RWPE1 (cell line): Measurements from ENCODE around the gene PRRG2.
A peak's percentile ranks its signal among the peaks of the same experiment; 100 is the strongest.

Experiments used
- CTCF ChIA-PET: fragments of 350-600 bp; sonication (Branson Sonifier 250); formaldehyde crosslinking; extraction: SDS; loops from one replicate; lab custom pipeline; 2021; lab: Yijun Ruan, JAX
- POLR2A ChIA-PET: fragments of 400-600 bp; formaldehyde crosslinking; extraction: SDS; loops from one replicate; lab custom pipeline; 2020; ENCODE audit warnings: antibody characterized with exemption; ENCODE audit not compliant: low non-redundant PET; lab: Yijun Ruan, JAX
- DNase-seq: peaks from one replicate; pipeline ENCODE4 v3.0.0; 2012; ENCODE audit warnings: low spot score
- H3K27ac ChIP-seq: fragments of 450-650 bp; 2 replicates; pipeline ENCODE4 v1.5.1; 2017
- TF ChIP-seq, protein P1 (sequence below): fragments of 450-650 bp; conservative IDR thresholded peaks from 2 replicates; pipeline ENCODE4 v1.5.1; 2017; ENCODE audit warnings: low read depth, mild to moderate bottlenecking

Gene PRRG2

DNA sequence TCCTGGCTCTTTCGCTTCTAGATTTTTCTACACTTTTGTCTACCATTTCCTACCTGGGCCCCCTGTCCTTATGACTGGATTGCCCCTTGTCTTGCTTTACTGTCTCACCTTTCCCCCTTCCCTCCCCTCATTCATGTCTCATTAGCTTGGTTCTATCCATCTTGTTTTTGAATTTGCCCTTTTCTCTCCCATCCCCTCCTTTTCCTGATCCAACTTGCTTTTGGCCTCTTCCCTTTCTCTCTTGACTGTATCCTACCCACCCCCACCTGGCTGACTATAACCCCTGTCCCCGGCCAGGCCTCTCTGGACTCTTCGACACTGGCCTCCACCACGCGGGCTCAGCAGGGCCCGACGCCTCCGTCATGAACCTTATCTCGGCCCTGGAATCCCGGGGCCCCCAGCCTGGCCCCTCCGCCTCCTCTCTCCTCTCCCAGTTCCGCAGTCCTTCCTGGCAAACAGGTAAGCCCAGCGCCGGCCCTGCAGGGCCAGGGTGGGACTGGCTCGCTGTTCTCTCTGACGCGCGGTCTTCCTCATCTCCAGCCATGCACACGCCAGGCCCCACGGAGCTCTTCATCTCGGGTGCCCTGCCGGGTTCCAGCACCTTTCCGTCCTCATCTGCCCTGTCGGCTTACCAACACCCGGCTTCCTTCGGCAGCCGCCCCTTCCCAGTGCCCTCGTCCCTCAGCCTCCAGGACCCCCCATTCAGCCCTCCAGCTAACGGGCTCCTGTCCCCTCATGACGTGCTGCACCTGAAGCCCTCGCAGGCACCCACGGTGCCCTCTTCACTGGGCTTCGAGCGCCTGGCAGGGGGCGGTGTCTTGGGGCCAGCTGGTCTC lies 13.3 kb downstream of the PRRG2 start:
- TF ChIP-seq, protein P1, sequence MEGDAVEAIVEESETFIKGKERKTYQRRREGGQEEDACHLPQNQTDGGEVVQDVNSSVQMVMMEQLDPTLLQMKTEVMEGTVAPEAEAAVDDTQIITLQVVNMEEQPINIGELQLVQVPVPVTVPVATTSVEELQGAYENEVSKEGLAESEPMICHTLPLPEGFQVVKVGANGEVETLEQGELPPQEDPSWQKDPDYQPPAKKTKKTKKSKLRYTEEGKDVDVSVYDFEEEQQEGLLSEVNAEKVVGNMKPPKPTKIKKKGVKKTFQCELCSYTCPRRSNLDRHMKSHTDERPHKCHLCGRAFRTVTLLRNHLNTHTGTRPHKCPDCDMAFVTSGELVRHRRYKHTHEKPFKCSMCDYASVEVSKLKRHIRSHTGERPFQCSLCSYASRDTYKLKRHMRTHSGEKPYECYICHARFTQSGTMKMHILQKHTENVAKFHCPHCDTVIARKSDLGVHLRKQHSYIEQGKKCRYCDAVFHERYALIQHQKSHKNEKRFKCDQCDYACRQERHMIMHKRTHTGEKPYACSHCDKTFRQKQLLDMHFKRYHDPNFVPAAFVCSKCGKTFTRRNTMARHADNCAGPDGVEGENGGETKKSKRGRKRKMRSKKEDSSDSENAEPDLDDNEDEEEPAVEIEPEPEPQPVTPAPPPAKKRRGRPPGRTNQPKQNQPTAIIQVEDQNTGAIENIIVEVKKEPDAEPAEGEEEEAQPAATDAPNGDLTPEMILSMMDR = no peak
- DNase-seq = no peak
- H3K27ac ChIP-seq = peak overlapping the region; percentile 49
- CTCF ChIA-PET = interaction anchor here (0.6 kb wide), 1 partner anchor 18 kb away, joined by 4 read pairs; no protein-coding TSS in a partner anchor
- POLR2A ChIA-PET = no interaction called here

DNA sequence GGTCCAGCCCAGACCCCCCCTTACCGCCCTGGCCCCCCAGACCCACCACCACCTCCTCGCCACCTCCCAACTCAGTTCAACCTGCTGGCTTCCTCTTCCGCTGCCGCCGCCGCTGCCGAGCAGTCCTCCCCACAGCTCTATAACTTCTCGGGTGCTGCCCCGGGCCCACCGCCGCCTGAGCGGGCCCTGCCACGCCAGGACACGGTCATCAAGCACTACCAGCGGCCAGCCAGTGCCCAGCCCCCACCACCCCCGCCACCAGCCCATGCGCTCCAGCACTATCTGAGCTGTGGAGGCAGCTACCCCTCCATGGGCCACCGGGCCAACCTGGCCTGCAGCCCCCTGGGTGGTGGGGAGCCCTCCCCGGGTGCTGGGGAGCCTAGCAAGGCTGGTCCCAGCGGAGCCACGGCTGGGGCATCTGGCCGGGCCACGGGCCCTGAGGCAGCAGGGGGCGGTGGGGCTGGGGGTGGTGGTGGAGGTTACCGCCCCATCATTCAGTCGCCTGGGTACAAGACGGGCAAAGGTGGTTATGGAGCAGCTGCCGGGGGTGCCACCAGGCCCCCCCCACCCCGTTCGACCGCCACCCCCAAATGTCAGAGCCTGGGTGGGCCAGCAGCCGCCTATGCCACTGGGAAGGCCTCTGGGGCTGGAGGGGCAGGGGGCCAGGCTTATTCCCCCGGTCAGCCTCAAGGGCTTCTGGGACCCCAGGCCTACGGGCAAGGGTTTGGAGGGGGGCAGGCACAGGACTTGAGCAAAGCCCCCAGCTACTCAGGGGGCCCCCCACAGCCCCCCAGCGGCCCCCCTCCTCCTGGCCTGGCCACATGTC lies 14.1 kb downstream of the PRRG2 start:
- peak overlapping the region; percentile 49; the same call in 1 of the 2 replicates for H3K27ac ChIP-seq
- CTCF ChIA-PET = no interaction called here
- TF ChIP-seq, protein P1 = no peak
- DNase-seq = no peak
- POLR2A ChIA-PET = interaction anchor here (0.5 kb wide), 1 partner anchor 17 kb away, joined by 5 read pairs; no protein-coding TSS in a partner anchor

DNA sequence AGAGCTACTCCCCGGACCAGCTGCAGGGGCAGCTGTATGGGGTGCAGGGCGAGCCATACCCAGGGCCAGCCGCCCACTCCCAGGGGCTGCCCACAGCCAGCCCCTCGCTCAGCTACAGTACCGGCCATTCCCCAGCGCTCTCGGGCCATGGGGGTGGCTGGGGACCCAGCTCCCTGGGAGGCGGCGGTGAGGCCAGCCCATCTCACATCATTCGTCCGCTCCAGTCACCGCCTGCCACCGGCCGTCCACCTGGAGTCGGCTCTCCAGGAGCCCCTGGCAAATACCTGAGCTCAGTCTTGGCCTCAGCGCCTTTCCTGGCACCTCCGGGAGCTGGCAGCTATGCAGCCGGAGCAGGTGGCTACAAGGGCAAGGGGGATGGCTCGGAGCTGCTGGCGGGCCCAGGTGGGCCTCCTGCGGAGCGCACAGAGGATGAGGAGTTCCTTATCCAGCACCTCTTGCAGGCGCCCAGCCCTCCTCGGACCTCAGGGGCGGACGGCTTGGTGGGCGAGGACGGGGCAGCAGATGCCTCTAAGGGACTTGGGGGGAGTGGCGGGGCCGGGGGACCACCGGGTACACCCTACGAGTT lies 14.8 kb downstream of the PRRG2 start:
- no peak overlapping the region for H3K27ac ChIP-seq
- no peak for DNase-seq
- ChIA-PET CTCF (no interaction called here), POLR2A (interaction anchor here (0.5 kb wide), 1 partner anchor 16 kb away, joined by 5 read pairs; no protein-coding TSS in a partner anchor)
- TF ChIP-seq, protein P1 = no peak

DNA sequence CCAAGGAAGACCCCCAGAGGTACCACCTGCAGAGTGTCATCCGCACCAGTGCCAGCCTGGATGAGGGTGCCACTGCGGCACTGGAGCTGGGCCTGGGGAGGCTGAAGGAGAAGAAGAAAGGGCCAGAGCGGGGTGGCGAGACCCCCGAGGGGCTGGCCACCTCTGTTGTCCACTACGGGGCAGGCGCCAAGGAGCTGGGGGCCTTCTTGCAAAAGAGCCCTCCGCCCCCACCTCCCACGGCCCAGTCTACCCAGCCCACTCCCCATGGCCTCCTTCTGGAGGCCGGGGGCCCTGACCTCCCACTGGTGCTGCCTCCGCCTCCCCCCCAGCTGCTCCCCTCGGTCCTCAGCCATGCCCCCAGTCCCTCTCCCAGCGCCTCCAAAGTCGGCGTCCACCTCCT lies 15.3 kb downstream of the PRRG2 start:
- TF ChIP-seq, protein P1 = no peak
- CTCF ChIA-PET = no interaction called here

DNA sequence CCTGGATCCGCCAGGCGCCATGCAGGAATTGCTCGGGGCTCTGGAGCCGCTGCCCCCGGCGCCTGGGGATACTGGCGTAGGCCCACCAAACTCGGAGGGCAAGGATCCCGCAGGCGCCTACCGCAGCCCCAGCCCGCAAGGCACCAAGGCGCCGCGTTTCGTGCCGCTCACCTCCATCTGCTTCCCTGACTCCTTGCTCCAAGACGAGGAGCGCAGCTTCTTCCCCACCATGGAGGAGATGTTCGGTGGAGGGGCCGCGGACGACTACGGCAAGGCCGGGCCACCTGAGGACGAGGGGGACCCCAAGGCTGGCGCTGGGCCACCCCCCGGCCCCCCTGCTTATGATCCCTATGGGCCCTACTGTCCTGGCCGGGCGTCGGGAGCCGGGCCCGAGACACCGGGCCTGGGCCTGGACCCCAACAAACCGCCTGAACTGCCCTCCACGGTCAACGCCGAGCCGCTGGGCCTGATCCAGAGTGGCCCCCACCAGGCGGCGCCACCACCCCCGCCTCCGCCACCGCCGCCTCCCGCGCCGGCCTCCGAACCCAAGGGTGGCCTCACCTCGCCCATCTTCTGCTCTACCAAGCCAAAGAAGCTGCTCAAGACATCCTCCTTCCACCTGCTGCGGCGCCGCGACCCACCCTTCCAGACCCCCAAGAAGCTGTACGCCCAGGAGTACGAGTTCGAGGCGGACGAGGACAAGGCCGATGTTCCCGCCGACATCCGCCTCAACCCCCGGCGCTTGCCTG lies 16.0 kb downstream of the PRRG2 start:
- DNase-seq = no peak
- ChIA-PET CTCF (no interaction called here), POLR2A (no interaction called here)
- TF ChIP-seq, protein P1 = no peak
- no peak overlapping the region for H3K27ac ChIP-seq

More for the DNA sequence above, 15.3 kb downstream of the PRRG2 start:
- H3K27ac ChIP-seq = no peak overlapping the region
- POLR2A ChIA-PET = no interaction called here
- no peak for DNase-seq
